Epidermal melanocyte (primary cell): ENCODE data around the gene SMG1.
A peak's percentile ranks its signal among the peaks of the same experiment; 100 is the strongest.
"Not testable (repeated sequence)": the region's sequence is repeated elsewhere in the genome, so short reads cannot be mapped to it uniquely, and the experiment has no call there.

Experiments
- DNase-seq: peaks from one replicate; pipeline ENCODE4 v3.0.0; 2011; ENCODE audit warnings: low spot score; ENCODE audit not compliant: insufficient read length

The SMG1 gene

GRCh38 chr16:18933501-18933900 is 7.3 kb upstream of the SMG1 start:
- no peak for DNase-seq

- peak; percentile 17 for DNase-seq
These were observed 6.2 kb upstream of the SMG1 start for GRCh38 chr16:18932243-18932987.

- DNase-seq: no peak
These were observed 5.5 kb upstream of the SMG1 start for GRCh38 chr16:18931756-18932155.

GRCh38 chr16:18930095-18930494 is 3.9 kb upstream of the SMG1 start:
- DNase-seq: not testable (repeated sequence)

- not testable (repeated sequence) for DNase-seq
These were observed 1.9 kb upstream of the SMG1 start for GRCh38 chr16:18928073-18928472.

GRCh38 chr16:18925215-18925985 is 808 bp downstream of the SMG1 start:
- not testable (repeated sequence) for DNase-seq

- not testable (repeated sequence) for DNase-seq
These were observed 2.3 kb downstream of the SMG1 start for GRCh38 chr16:18923935-18924334.

GRCh38 chr16:18923124-18923523 is 3.1 kb downstream of the SMG1 start:
- not testable (repeated sequence) for DNase-seq

- not testable (repeated sequence) for DNase-seq
These were observed 16.6 kb downstream of the SMG1 start for GRCh38 chr16:18909585-18909984.

GRCh38 chr16:18908716-18909115 is 17.5 kb downstream of the SMG1 start:
- DNase-seq: not testable (repeated sequence)

GRCh38 chr16:18902778-18903177 is 23.4 kb downstream of the SMG1 start:
- DNase-seq: not testable (repeated sequence)

GRCh38 chr16:18902044-18902443 is 24.2 kb downstream of the SMG1 start:
- DNase-seq: not testable (repeated sequence)

- DNase-seq: not testable (repeated sequence)
These were observed 25.0 kb downstream of the SMG1 start for GRCh38 chr16:18901194-18901593.

- not testable (repeated sequence) for DNase-seq
These were observed 41.8 kb downstream of the SMG1 start for GRCh38 chr16:18884456-18884855.

GRCh38 chr16:18877734-18878133 is 48.5 kb downstream of the SMG1 start:
- DNase-seq: not testable (repeated sequence)

GRCh38 chr16:18877259-18877658 is 48.9 kb downstream of the SMG1 start:
- DNase-seq: not testable (repeated sequence)

GRCh38 chr16:18876301-18876700 is 49.9 kb downstream of the SMG1 start:
- not testable (repeated sequence) for DNase-seq

- DNase-seq: not testable (repeated sequence)
These were observed 57.0 kb downstream of the SMG1 start for GRCh38 chr16:18869043-18869771.

GRCh38 chr16:18866277-18866823 is 59.9 kb downstream of the SMG1 start:
- DNase-seq: not testable (repeated sequence)

GRCh38 chr16:18862891-18863290 is 63.3 kb downstream of the SMG1 start:
- DNase-seq: not testable (repeated sequence)

GRCh38 chr16:18855196-18855595 is 71.0 kb downstream of the SMG1 start:
- no peak for DNase-seq
